Inflammatory macrophage treated with lipopolysaccharide for 1 hour (primary cell): ENCODE measurements around the gene HMGCS1.
"Not testable (repeated sequence)": the region's sequence is repeated elsewhere in the genome, so short reads cannot be mapped to it uniquely, and the experiment has no call there.

Source experiments
- DNase-seq, 2 donors: peaks; one replicate each; pipeline ENCODE4 v3.0.0-alpha.2; 2020 to 2022

Gene HMGCS1

GRCh38 chr5:43270645-43271044 is 42.6 kb downstream of the HMGCS1 start:
- DNase-seq: peak; percentile 53 to 80

GRCh38 chr5:43268188-43268820 is 44.9 kb downstream of the HMGCS1 start:
- no peak for DNase-seq

- not testable (repeated sequence) for DNase-seq
These were observed 50.9 kb downstream of the HMGCS1 start for GRCh38 chr5:43262269-43262668.

- no peak for DNase-seq
These were observed 55.1 kb downstream of the HMGCS1 start for GRCh38 chr5:43258116-43258515.

GRCh38 chr5:43256261-43256966 is 56.8 kb downstream of the HMGCS1 start:
- DNase-seq: no peak

GRCh38 chr5:43255704-43256103 is 57.5 kb downstream of the HMGCS1 start:
- DNase-seq: peak; percentile 7 to 14

GRCh38 chr5:43251754-43252153 is 61.5 kb downstream of the HMGCS1 start:
- DNase-seq: no peak

GRCh38 chr5:43245724-43246385 is 67.4 kb downstream of the HMGCS1 start:
- DNase-seq: no peak

GRCh38 chr5:43244823-43245565 is 68.2 kb downstream of the HMGCS1 start:
- DNase-seq: no peak

GRCh38 chr5:43243270-43243669 is 69.9 kb downstream of the HMGCS1 start:
- DNase-seq: no peak

- DNase-seq: no peak
These were observed 71.0 kb downstream of the HMGCS1 start for GRCh38 chr5:43242196-43242595.
